Kidney tubule cell (primary cell): ENCODE data around the gene DDI1.
"Not testable (repeated sequence)": the region's sequence is repeated elsewhere in the genome, so short reads cannot be mapped to it uniquely, and the experiment has no call there.

Experiments used
- DNase-seq: peaks from one replicate; pipeline ENCODE4 v3.0.0-alpha.2; 2018; ENCODE audit warnings: low spot score

Gene DDI1

GRCh38 chr11:104041792-104042191, 5.4 kb downstream of the DDI1 start:
- DNase-seq, result no peak

- no peak for DNase-seq
Observed at GRCh38 chr11:104043142-104043541, 6.7 kb downstream of the DDI1 start.

DNA sequence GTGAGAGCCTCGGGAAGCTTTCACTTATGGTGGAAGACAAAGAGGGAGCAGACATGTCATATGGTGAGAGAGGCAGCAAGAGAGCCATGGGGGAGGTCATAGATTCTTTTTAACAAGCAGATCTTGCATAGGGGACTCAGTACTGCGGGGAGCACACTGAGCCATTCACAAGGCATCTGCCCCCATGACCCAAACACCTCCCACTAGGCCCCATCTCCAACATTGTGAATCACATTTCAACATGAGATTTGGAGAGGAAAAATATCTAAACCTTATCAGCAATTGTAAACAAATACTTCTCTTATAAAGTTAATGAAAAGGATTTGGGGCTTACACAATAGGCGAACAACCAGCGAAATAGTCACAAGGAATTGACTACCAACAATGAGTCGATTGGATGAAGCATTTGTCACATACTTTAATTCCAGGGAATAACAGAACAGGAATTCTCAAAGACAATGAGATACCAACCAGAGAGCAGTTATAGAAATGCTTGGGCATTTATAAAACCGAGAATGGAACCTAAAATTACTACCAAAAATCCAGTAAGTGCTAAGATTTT, 7.3 kb downstream of the DDI1 start:
- DNase-seq, result no peak

DNA sequence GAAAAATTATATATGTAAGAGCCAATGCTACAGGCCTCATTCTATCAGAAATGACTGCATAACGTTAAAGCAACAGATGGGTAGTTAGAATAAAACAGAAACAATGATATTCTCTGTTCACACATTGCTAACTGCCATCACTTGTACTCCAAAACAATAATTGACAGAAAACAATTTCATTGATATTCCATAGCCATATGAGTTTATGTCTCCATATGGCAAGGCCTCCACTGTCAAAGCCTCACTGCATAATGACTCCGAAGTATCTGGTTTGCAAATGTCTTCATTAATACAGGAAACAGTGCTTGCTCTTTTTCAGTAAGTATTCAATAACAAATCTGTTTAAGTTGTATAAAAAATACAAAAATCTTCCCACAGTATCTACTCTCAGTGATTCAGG, 9.9 kb downstream of the DDI1 start:
- no peak for DNase-seq

DNA sequence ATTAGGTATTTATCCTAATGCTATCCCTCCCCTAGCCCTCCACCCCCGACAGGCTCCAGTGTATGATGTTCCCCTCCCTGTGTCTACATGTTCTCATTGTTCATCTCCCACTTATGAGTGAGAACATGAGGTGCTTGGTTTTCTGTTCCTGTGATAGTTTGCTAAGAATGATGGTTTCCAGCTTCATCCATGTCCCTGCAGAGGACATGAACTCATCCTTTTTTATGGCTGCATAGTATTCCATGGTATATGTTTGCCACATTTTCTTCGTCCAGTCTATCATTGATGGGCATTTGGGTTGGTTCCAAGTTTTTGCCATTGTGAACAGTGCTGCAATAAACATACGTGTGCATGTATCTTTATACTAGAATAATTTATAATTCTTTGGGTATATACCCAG, 10.4 kb downstream of the DDI1 start:
- DNase-seq, result not testable (repeated sequence)

DNA sequence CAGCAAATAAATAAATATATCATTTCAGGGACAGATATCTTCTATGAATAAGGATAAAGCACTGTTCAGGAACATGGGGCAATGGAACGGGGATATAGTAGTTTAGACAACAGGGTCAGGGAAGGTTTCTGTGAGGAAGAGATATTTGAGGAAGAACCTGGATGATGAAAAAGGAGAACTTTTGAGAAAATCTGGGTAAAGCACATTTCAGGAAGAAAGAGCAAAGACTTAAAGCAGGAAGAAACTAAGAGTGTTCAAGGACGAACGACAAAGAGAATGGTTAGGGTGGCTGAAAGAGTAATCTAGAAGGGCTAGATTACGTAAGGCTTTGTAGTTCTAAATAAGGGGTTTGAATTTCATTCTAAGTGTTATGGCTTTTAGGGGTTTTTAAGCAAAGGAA, 12.7 kb downstream of the DDI1 start:
- no peak for DNase-seq

GRCh38 chr11:104051778-104052177, 15.3 kb downstream of the DDI1 start:
- DNase-seq, result no peak

DNA sequence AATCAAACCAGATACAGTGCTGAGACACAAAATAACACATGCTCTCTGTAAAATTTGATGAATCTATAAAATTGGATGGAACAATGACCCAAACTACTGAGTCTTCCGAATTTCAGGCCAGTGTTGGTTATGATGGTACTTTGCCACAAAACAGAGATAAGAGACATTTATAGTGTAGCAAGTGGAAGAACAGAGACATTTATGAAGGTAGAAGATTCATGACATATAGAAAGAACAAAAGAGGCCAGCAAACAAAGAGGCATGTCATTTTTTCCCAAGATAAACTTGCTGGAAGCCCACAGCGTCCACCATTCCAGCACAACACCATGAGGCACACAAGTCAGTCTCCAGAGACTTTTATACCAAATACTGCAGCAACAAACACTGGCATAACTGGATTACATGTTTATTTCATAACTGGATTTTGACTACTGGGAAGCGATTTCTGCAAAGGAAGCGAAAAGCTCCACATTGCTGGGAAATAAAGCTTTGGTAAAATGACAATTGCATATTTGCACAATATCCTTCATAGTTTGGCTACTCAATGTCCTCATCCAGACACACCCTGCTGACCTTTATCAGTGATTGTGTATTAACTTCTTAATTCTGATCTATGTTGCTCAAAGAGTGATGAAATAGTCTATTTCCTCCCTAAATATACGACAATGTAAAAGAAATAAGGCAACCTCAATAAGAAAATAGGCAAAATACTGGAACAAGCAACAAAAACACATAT, 17.5 kb downstream of the DDI1 start:
- no peak for DNase-seq

GRCh38 chr11:104054911-104055529, 18.6 kb downstream of the DDI1 start:
- DNase-seq, result no peak

DNA sequence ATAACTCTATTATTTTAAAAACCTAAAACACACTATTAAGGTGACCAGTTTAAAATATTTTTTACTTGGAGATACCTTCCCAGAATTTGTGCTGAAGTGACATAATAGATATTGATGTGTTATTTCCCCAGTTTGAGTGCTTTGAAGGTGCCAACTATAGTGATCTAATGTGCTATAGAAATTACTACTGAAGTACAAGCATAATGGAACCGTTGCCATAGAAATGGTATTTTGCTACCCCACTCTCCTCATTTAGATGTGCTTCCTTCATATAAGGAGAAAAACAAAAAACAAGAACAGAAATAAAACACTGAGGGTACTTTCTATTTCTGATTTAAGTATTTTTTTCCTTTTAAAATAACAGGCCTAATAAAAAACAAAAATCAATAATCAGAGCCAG, 19.2 kb downstream of the DDI1 start:
- DNase-seq, result no peak

GRCh38 chr11:104057908-104058307, 21.5 kb downstream of the DDI1 start:
- no peak for DNase-seq

DNA sequence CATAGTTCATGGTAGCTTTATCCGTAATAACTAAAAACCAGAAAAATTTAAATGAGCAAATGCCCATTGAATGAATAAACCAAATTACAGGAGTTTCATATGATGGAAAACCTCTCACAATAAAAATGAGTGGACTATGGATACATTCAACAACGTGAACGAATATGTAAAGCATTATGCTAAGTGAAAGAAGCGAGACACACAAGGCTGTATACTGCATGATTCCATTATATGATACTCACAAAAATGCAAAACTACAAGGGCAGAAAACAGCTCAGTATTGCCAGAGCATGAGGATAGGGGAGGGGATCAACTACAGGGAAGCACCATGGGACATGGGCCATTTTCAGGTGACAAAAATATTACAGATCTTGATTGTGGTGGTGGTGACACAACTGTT, 22.2 kb downstream of the DDI1 start:
- no peak for DNase-seq

- DNase-seq, result no peak
Observed at GRCh38 chr11:104060004-104060794, 23.8 kb downstream of the DDI1 start.

DNA sequence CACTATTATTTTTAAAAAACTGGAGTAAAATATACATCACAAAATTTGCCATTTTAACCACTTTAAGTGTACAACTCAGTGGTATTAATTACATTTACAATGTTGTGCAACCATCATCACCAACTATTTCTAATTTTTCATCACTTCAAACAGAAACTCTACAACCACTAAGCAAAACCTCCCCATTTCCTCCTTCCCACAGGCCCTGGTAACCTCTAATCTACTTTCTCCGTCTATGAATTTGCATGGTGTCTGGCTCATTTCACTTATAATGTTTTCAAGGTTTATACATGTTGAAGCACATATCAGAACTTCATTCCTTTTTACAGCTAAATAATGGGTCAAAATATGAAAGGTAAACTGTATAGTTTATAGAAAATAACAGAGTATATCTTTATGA, 24.4 kb downstream of the DDI1 start:
- no peak for DNase-seq

DNA sequence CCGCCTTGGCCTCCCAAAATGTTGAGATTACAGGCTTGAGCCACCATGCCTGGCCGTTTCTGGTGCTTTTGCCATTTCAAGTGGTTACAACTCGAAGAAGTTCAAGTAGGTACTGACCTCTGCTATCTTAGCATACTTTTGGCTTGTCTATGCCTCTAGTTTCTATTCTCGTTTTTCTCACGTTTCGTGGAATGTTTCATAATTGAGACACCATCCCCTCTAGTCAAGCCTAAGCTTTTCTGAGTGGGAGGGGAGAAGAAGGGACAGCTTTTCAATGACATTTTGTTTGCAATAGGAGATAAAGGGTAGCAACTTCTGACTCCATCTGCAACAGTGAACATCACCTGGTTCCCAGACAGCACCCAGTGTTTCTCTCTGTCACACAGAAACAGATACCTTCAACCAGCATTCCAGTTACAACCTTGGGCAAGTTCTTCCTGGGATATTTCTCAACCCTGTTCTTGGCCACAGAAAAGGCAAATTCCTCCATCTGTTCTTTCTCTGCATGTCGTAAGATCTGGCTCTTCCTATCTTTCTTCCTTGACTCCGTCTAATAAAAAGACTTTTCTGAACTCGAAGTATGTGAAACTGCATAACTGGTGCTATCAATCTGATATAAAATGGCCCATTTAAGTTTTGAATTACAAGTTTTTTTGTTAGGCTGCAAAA, 25.5 kb downstream of the DDI1 start:
- no peak for DNase-seq

GRCh38 chr11:104064034-104064630, 27.7 kb downstream of the DDI1 start:
- no peak for DNase-seq

GRCh38 chr11:104067534-104067933, 31.1 kb downstream of the DDI1 start:
- no peak for DNase-seq

DNA sequence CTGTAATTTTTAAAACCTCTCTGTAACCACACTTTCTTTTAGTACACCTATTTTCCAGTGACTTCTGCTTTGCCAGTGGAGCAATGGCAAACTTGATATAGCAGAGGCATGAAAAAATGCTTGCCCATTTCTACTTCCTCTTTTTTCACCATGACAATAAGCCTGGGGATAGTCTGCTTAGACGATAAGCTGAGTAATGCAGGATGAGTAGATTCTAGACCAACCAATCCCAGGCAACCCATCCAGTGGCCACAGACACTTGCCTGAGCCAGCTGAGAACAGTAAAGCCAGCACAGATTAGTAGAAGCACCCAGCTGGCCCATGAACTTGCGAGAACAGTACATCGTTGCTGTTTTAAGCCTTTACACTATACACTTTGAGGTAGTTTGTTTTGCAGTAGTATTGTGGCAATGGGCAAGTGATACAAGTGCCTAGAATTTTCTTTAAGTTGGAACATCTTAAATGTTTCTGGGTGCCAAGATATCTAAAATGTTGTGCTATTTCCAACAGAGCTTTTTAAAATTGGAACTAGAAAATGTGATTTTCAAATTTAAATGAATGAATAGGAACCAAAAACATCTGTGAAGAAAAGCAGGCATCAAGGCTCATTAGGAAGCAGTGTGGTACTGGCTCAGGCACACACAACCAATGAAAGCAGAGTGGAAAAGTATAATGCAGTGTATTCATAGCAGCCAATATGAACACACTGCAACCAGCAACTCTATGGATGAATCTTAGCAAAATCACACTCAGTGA, 37.7 kb downstream of the DDI1 start:
- DNase-seq, result peak; percentile 55

GRCh38 chr11:104075091-104075490, 38.7 kb downstream of the DDI1 start:
- no peak for DNase-seq

DNA sequence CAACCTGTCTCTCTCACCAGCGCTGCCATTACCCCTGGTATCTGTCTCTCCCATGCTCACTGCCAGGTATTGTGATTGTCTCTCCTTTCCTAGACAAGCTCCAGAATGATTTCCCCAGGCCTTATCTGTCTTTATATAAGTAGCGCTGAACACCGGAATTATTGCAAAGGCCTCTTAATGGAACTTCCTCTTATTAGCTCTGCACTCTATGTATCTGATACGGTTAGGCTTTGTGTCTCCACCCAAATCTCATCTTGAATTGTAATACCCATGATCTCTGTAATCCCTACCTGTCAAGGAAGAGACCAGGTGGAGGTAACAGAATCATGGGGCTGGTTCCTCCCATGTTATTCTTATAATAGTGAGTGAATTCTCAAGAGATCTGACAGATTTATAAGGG, 39.3 kb downstream of the DDI1 start:
- no peak for DNase-seq

- DNase-seq, result peak; percentile 44
Observed at GRCh38 chr11:104076455-104076854, 40.0 kb downstream of the DDI1 start.
